HAP-1 (cell line): ENCODE measurements around the gene FH.

Experiments used
- DNase-seq, 2 experiments: peaks; one replicate each; pipeline ENCODE4 v3.0.0-alpha.2; 2016 to 2020; ENCODE audit warnings: low spot score in 2 of 2
- H3K27me3 ChIP-seq: fragments of 250-450 bp; sonication (Bioruptor Pico); 2 replicates; pipeline ENCODE4 v1.5.1; 2020; ENCODE audit warnings: low read depth, mild to moderate bottlenecking, moderate library complexity
- H3K36me3 ChIP-seq: fragments of 250-450 bp; sonication (Bioruptor Pico); replicated peaks from 2 replicates; pipeline ENCODE4 v1.5.1; 2020; ENCODE audit warnings: mild to moderate bottlenecking
- H3K4me1 ChIP-seq: fragments of 250-450 bp; sonication (Bioruptor Pico); 2 replicates; pipeline ENCODE4 v1.5.1; 2020; ENCODE audit warnings: mild to moderate bottlenecking
- H3K4me3 ChIP-seq: fragments of 250-450 bp; sonication (Bioruptor Pico); 2 replicates; pipeline ENCODE4 v1.5.1; 2020; ENCODE audit warnings: mild to moderate bottlenecking, moderate library complexity
- H3K9me3 ChIP-seq: fragments of 250-450 bp; sonication (Bioruptor Pico); 2 replicates; pipeline ENCODE4 v1.5.1; 2020; ENCODE audit warnings: mild to moderate bottlenecking, moderate library complexity
- in situ Hi-C: fragments of 300-500 bp; cut with MboI; formaldehyde crosslinking; loops from 3 replicates; pipeline ENCODE4 v1.14.3; 2020; ENCODE audit warnings: low sequenced_read_pairs, inconsistent platforms, mixed read lengths

Gene FH

DNA sequence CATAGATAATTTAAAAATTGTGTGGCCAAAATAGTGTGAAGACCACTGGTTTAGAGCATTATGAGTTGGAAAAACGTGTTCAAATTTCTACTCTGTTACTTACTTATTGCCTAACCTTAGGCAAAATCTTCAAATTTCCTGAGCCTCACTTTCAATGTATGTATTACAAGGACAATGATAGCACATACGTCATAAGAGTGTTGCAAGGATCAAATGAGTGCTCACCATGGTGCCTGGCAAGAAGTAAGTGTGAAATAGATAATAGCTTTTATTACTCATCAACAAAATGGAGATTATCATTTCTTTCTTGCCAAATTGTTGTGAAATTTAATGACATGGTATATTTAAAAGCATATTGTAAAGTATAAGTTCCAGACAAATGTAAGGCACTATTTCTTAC, 57.2 kb downstream of the FH start:
- in situ Hi-C loops = no loop called here
- Histone ChIP-seq H3K9me3 (no peaks in the 10 kb centered on the region), H3K36me3 (no peaks in the 10 kb centered on the region), H3K4me1 (no peaks in the 10 kb centered on the region), H3K4me3 (no peak overlapping the region), H3K27me3 (no peaks in the 10 kb centered on the region)
- DNase-seq = no peak

DNA sequence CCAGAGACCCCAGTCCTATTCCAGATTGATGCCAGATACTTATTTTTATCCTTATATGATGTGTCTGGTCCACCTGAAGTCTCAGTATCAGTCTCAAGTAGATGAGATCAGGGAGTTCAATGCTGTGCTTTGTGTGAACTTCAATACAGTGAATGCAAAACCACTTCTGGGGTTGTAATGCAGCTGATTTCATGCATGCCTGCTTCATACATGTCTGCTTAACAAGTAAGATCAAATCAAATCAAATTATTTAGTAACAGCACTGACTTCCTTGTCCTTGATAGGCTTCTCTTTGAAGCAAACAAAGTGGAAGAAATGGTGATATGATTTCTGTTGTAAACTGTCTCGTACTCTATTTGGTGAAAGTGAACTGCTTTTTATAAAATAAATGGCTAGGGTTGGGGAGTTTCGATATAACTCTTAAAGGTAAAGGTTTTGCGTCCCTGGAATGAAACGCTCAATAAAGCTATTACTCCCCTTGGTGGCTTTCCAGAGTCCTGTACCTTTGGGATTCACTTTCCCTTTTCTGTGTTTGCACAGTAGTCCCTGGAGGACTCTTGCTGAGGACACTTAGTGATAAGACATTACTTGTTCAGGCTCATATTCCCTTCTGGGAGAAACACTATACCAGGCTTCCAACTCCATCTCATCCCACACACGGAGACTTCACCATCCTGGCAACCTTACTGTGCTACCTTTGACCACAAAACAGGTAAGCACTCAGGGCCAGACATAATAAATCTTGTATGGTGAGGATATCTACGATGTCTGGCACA, 59.3 kb downstream of the FH start:
- Histone ChIP-seq H3K9me3 (no peaks in the 10 kb centered on the region), H3K4me3 (no peak overlapping the region), H3K36me3 (no peaks in the 10 kb centered on the region), H3K4me1 (no peaks in the 10 kb centered on the region), H3K27me3 (no peaks in the 10 kb centered on the region)
- no peak for DNase-seq
- in situ Hi-C loops = no loop called here

DNA sequence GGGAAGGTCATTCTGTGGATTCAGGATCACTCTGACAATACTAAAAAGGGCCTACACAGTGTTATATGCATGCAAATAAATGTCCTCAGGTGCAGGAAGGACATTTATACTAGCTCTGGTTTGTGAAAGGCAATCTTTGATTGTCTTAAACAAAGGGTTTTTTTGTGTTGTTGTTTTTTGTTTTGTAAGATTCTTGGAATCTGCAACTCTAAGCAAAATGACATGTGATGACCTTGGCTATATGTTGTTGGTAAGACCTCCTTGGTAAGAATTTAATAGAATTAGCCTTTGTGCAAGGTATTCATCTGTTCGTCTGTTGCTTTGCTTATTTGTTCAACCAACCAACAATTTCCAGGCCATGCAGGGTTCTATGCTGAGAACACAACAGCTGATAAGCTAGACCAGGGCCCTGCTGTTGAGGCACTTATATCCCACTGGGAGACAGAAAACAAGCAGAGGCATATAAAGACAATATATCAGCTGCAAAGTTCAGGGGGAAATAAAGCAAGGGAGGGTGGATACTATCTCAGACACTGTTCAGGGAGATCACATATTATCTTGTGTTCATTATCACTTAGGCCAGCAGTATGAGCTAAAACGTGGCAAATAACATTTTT, 60.3 kb downstream of the FH start:
- no peaks in the 10 kb centered on the region for H3K9me3 ChIP-seq
- in situ Hi-C loops = no loop called here
- H3K27me3 ChIP-seq = no peaks in the 10 kb centered on the region
- H3K4me1 ChIP-seq = no peaks in the 10 kb centered on the region
- DNase-seq = no peak
- no peak overlapping the region for H3K4me3 ChIP-seq
- no peaks in the 10 kb centered on the region for H3K36me3 ChIP-seq

GRCh38 chr1:241457421-241457820, 62.1 kb downstream of the FH start:
- H3K4me1 ChIP-seq = no peaks in the 10 kb centered on the region
- in situ Hi-C loops = no loop called here
- no peaks in the 10 kb centered on the region for H3K36me3 ChIP-seq
- H3K9me3 ChIP-seq = no peaks in the 10 kb centered on the region
- no peak overlapping the region for H3K4me3 ChIP-seq
- DNase-seq = no peak
- no peaks in the 10 kb centered on the region for H3K27me3 ChIP-seq

GRCh38 chr1:241456743-241457142, 62.8 kb downstream of the FH start:
- Histone ChIP-seq H3K9me3 (no peaks in the 10 kb centered on the region), H3K27me3 (no peaks in the 10 kb centered on the region), H3K4me1 (no peaks in the 10 kb centered on the region), H3K4me3 (no peak overlapping the region), H3K36me3 (no peaks in the 10 kb centered on the region)
- no peak for DNase-seq
- in situ Hi-C loops = no loop called here

- no peaks in the 10 kb centered on the region for H3K36me3 ChIP-seq
- in situ Hi-C loops = no loop called here
- no peaks in the 10 kb centered on the region for H3K9me3 ChIP-seq
- no peak overlapping the region for H3K4me3 ChIP-seq
- DNase-seq = no peak
- no peaks in the 10 kb centered on the region for H3K27me3 ChIP-seq
- H3K4me1 ChIP-seq = no peaks in the 10 kb centered on the region
Measured at GRCh38 chr1:241453732-241454131, 65.8 kb downstream of the FH start.

DNA sequence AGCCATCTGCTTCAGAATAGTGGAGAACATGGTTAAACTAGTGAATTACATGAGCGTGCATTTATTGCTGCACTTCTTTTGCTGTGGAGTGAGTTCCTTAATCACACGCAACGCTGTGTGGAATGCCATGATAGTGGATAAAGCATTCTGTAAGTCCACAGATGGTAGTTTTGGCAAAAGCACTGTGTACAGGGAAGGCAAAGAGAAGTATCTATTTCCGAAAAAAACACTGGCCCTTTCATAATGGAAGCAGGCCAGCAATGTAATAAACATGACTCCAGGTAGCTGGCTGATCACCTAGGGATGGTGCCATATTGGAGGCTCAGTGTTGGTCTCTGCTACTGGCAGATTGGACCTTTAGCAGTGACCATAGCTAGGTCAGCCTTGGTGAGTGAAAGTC, 67.6 kb downstream of the FH start:
- in situ Hi-C loops = no loop called here
- DNase-seq = no peak
- Histone ChIP-seq H3K4me3 (no peak overlapping the region), H3K4me1 (no peaks in the 10 kb centered on the region), H3K27me3 (no peaks in the 10 kb centered on the region), H3K36me3 (no peaks in the 10 kb centered on the region), H3K9me3 (no peaks in the 10 kb centered on the region)
